ENCODE data around the gene LYZL2. TPM values are rescaled to one million over a fixed set of nuclear protein-coding genes. Genes with fewer than 3 reads are reported as not detected.

The LYZL2 gene
- total and polyA plus RNA-seq, 3 donors from 2014 or later, result 48.7 to 100 (median 88.9) TPM

- 3% methylated on average over 5 of the region's 5 CpGs for WGBS, 2 donors
- H3K9me3 ChIP-seq, result no peaks in the 10 kb centered on the region
- peak; percentile 43 for DNase-seq
- H3K4me3 ChIP-seq, result no peak overlapping the region
- H3K27me3 ChIP-seq, result no peaks in the 10 kb centered on the region
- TF ChIP-seq, protein P1, sequence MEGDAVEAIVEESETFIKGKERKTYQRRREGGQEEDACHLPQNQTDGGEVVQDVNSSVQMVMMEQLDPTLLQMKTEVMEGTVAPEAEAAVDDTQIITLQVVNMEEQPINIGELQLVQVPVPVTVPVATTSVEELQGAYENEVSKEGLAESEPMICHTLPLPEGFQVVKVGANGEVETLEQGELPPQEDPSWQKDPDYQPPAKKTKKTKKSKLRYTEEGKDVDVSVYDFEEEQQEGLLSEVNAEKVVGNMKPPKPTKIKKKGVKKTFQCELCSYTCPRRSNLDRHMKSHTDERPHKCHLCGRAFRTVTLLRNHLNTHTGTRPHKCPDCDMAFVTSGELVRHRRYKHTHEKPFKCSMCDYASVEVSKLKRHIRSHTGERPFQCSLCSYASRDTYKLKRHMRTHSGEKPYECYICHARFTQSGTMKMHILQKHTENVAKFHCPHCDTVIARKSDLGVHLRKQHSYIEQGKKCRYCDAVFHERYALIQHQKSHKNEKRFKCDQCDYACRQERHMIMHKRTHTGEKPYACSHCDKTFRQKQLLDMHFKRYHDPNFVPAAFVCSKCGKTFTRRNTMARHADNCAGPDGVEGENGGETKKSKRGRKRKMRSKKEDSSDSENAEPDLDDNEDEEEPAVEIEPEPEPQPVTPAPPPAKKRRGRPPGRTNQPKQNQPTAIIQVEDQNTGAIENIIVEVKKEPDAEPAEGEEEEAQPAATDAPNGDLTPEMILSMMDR (IDR thresholded peaks at IDR 0.05), result peak; percentile 75 to 80 (median 77)
- TF ChIP-seq POLR2A (IDR thresholded peaks at IDR 0.05), result no peak
- no peaks in the 10 kb centered on the region for H3K4me1 ChIP-seq
- no peaks in the 10 kb centered on the region for H3K36me3 ChIP-seq (ENCODE audit: low read depth, missing control alignments)
- no peak overlapping the region for H3K27ac ChIP-seq
- intact Hi-C loops (cut with DNase I; ENCODE audit: low total_unique reads), result no loop called here
These were observed 38.3 kb downstream of the LYZL2 start for GRCh38 chr10:30591249-30591670.

GRCh38 chr10:30589441-30589840 lies 40.1 kb downstream of the LYZL2 start:
- no peaks in the 10 kb centered on the region for H3K27me3 ChIP-seq
- WGBS, 2 donors, result 71 to 77% methylated on average over 7 of the region's 7 CpGs
- H3K4me1 ChIP-seq, result no peaks in the 10 kb centered on the region
- no peak overlapping the region for H3K4me3 ChIP-seq
- DNase-seq, result no peak
- intact Hi-C loops (cut with DNase I; ENCODE audit: low total_unique reads), result no loop called here
- no peaks in the 10 kb centered on the region for H3K36me3 ChIP-seq (ENCODE audit: low read depth, missing control alignments)
- H3K9me3 ChIP-seq, result no peaks in the 10 kb centered on the region
- H3K27ac ChIP-seq, result no peak overlapping the region
- no peak for TF ChIP-seq POLR2A (IDR thresholded peaks at IDR 0.05)
- TF ChIP-seq, protein P1 (IDR thresholded peaks at IDR 0.05), result no peak

DNA sequence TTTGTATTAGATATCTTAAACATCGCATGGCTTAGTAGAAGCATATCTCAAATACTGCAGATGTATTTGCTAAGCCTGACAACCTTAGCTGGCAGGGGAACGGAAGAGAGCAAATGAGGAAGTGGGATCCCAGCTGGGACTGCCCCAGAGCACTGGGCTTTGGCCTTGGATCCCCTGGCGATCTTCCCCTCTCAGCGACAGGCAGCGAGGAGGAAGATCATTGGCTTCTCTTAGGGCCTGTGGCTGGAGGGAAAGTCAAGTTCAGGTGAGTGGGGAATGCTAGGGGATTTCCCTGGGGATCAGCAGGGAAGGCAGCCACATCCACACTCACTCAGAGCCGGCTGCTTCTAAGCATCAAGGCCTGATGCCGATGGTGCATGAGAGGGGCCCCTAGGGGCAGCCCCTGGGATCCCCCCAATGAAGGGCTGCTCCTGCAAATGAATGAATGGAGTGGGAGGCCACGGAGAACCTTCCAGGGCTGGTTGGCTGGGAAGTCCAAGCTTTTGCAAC lies 42.0 kb downstream of the LYZL2 start:
- Histone ChIP-seq H3K4me3 (no peak overlapping the region), H3K27ac (no peak overlapping the region), H3K27me3 (no peaks in the 10 kb centered on the region), H3K9me3 (no peaks in the 10 kb centered on the region), H3K36me3 (ENCODE audit: low read depth, missing control alignments) (no peaks in the 10 kb centered on the region), H3K4me1 (no peaks in the 10 kb centered on the region)
- DNase-seq, result peak; percentile 16
- intact Hi-C loops (cut with DNase I; ENCODE audit: low total_unique reads), result no loop called here
- TF ChIP-seq, protein P1 (IDR thresholded peaks at IDR 0.05), result no peak
- no peak for TF ChIP-seq POLR2A (IDR thresholded peaks at IDR 0.05)
- WGBS, 2 donors, result 53 to 60% methylated on average over 8 of the region's 8 CpGs

DNA sequence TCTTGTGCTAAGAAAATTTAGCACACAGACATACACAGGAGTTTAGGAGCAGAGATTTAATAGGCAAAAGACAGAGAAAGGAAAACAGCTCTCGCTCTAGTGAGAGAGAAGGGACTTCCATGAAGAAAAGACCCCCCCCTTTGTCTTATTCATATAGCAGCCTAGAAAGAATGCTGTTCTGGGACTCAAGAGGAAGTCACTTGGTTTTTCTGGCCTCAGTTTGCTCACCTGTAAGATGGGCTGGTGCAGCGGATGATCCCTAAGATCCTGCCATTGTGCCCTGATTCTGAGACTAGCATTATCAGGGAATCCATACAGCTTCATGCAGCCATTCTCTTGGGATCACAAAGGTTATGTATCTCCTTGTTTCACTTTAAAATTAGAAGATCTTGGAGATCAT lies 42.7 kb downstream of the LYZL2 start:
- intact Hi-C loops (cut with DNase I; ENCODE audit: low total_unique reads), result no loop called here
- DNase-seq, result no peak
- WGBS, 2 donors, result 91 to 96% methylated on average over 2 of the region's 2 CpGs

More for the DNA sequence above, 42.7 kb downstream of the LYZL2 start:
- H3K27ac ChIP-seq, result no peak overlapping the region
- TF ChIP-seq, protein P1 (IDR thresholded peaks at IDR 0.05), result no peak
- TF ChIP-seq POLR2A (IDR thresholded peaks at IDR 0.05), result no peak
- no peak overlapping the region for H3K4me3 ChIP-seq
- H3K36me3 ChIP-seq (ENCODE audit: low read depth, missing control alignments), result no peaks in the 10 kb centered on the region
- H3K9me3 ChIP-seq, result no peaks in the 10 kb centered on the region
- H3K4me1 ChIP-seq, result no peaks in the 10 kb centered on the region
- no peaks in the 10 kb centered on the region for H3K27me3 ChIP-seq
